Measurements from ENCODE around the gene RPL19. TPM values are rescaled to one million over a fixed set of nuclear protein-coding genes. Genes with fewer than 3 reads are reported as not detected.
A peak's percentile ranks its signal among the peaks of the same experiment; 100 is the strongest.

RPL19 gene
- total RNA-seq: 1,000 to 10,000 TPM; 1,060 to 1,177 (median 1,099) TPM
- 1,781 TPM for polyA plus RNA-seq
- long read RNA-seq, donor 1, transcript RPL19-201 (6 exons, 737 nt): major isoform, 346 of 363 reads
- long read RNA-seq, donor 1, partial matches to known transcripts: 16 of 363 reads
- long read RNA-seq, donor 1, other reads (novel, unspliced or antisense): 0 of 363 reads
- long read RNA-seq, donor 2, transcript RPL19-201 (6 exons, 737 nt): major isoform, 332 of 350 reads
- long read RNA-seq, donor 2, partial matches to known transcripts: 15 of 350 reads
- long read RNA-seq, donor 2, other reads (novel, unspliced or antisense): 2 of 350 reads
- long read RNA-seq, donor 3, transcript RPL19-201 (6 exons, 737 nt): major isoform, 193 of 212 reads
- long read RNA-seq, donor 3, partial matches to known transcripts: 15 of 212 reads
- long read RNA-seq, donor 3, other reads (novel, unspliced or antisense): 3 of 212 reads
- long read RNA-seq, donor 4, transcript RPL19-201 (6 exons, 737 nt): major isoform, 212 of 227 reads
- long read RNA-seq, donor 4, partial matches to known transcripts: 13 of 227 reads
- long read RNA-seq, donor 4, other reads (novel, unspliced or antisense): 2 of 227 reads

- Histone ChIP-seq H3K9me3 (ENCODE audit: control insufficient read depth, low read length) (no peaks in the 10 kb centered on the region), H3K27me3 (ENCODE audit: control insufficient read depth, insufficient read depth) (no peaks in the 10 kb centered on the region), H3K27ac (ENCODE audit: low read length) (peak within 1 kb of the TSS; percentile 87), H3K4me1 (ENCODE audit: control insufficient read depth, insufficient read depth, low read length) (peaks cover 3% of the 10 kb centered on the region), H3K4me3 (ENCODE audit: low read length) (peak within 1 kb of the TSS; percentile 96)
- WGBS: under 1% methylated on average over 52 of the region's 52 CpGs
- intact Hi-C loops (cut with DNase I): loop anchor here in 1 of 4 donors (10.0 kb wide), 1 partner anchor 55 kb away; no protein-coding TSS in a partner anchor
- peak; percentile 75 for ATAC-seq
- peak; percentile 78 to 91 (median 91) for DNase-seq
Observed at GRCh38 chr17:39200070-39200879, at the start of gene RPL19. RPL19 (plus strand) TSS chr17:39200283; CDS start chr17:39200345, 62 bp downstream.

- ATAC-seq: no peak
- WGBS: 29% methylated on average over 5 of the region's 5 CpGs
Observed at GRCh38 chr17:39150795-39151149, 49.3 kb upstream of the RPL19 start.

GRCh38 chr17:39151150-39151942 lies 48.7 kb upstream of the RPL19 start, which contains the start of gene PLXDC1:
PLXDC1 (minus strand) TSS chr17:39151637; CDS start chr17:39151437, 200 bp downstream.
- intact Hi-C loops (cut with DNase I): loop anchor here (5.0 kb wide), 3 partner anchors 69 to 169 kb away; no protein-coding TSS in a partner anchor
- no peak for ATAC-seq
- Histone ChIP-seq H3K27ac (ENCODE audit: low read length) (no peak within 1 kb of the TSS), H3K27me3 (ENCODE audit: control insufficient read depth, insufficient read depth) (no peaks in the 10 kb centered on the region), H3K9me3 (ENCODE audit: control insufficient read depth, low read length) (no peaks in the 10 kb centered on the region), H3K4me3 (ENCODE audit: low read length) (peak within 1 kb of the TSS; percentile 89), H3K4me1 (ENCODE audit: control insufficient read depth, insufficient read depth, low read length) (peaks cover 5% of the 10 kb centered on the region)
- peak; percentile 34 to 71 (median 70) for DNase-seq
- 1% methylated on average over 68 of the region's 68 CpGs for WGBS

More at GRCh38 chr17:39150795-39151149, 49.3 kb upstream of the RPL19 start:
- intact Hi-C loops (cut with DNase I): loop anchor here (5.0 kb wide), 3 partner anchors 68 to 168 kb away; no protein-coding TSS in a partner anchor
- no peaks in the 10 kb centered on the region for H3K27me3 ChIP-seq (ENCODE audit: control insufficient read depth, insufficient read depth)
- peaks cover 5% of the 10 kb centered on the region for H3K4me1 ChIP-seq (ENCODE audit: control insufficient read depth, insufficient read depth, low read length)
- peak overlapping the region; percentile 54 for H3K4me3 ChIP-seq (ENCODE audit: low read length)
- H3K27ac ChIP-seq (ENCODE audit: low read length): no peak overlapping the region
- DNase-seq: no peak
- H3K9me3 ChIP-seq (ENCODE audit: control insufficient read depth, low read length): no peaks in the 10 kb centered on the region

GRCh38 chr17:39151943-39152818 lies 47.9 kb upstream of the RPL19 start:
- Histone ChIP-seq H3K4me1 (ENCODE audit: control insufficient read depth, insufficient read depth, low read length) (peaks cover 5% of the 10 kb centered on the region), H3K27me3 (ENCODE audit: control insufficient read depth, insufficient read depth) (no peaks in the 10 kb centered on the region), H3K27ac (ENCODE audit: low read length) (no peak overlapping the region), H3K9me3 (ENCODE audit: control insufficient read depth, low read length) (no peaks in the 10 kb centered on the region), H3K4me3 (ENCODE audit: low read length) (peak overlapping the region; percentile 89)
- intact Hi-C loops (cut with DNase I): loop anchor here (1.0 to 5.0 kb wide), 5 partner anchors 70 to 170 kb away; no protein-coding TSS in a partner anchor
- ATAC-seq: peak; percentile 0 to 10
- WGBS: 13% methylated on average over 25 of the region's 25 CpGs
- peak; percentile 48 to 65 (median 64) for DNase-seq

GRCh38 chr17:39153599-39154051 lies 46.5 kb upstream of the RPL19 start:
- intact Hi-C loops (cut with DNase I): loop anchor here (2.0 to 5.0 kb wide), 4 partner anchors 71 to 171 kb away; no protein-coding TSS in a partner anchor
- Histone ChIP-seq H3K27ac (ENCODE audit: low read length) (peak overlapping the region; percentile 77), H3K4me3 (ENCODE audit: low read length) (peak overlapping the region; percentile 89), H3K4me1 (ENCODE audit: control insufficient read depth, insufficient read depth, low read length) (peaks cover 5% of the 10 kb centered on the region), H3K9me3 (ENCODE audit: control insufficient read depth, low read length) (no peaks in the 10 kb centered on the region), H3K27me3 (ENCODE audit: control insufficient read depth, insufficient read depth) (no peaks in the 10 kb centered on the region)
- DNase-seq (peak; percentile 85 to 97 (median 94)), ATAC-seq (peak; percentile 87 to 89)
- WGBS: under 1% methylated on average over 16 of the region's 16 CpGs

GRCh38 chr17:39155654-39156053 lies 44.4 kb upstream of the RPL19 start:
- DNase-seq (no peak), ATAC-seq (no peak)
- H3K27me3 ChIP-seq (ENCODE audit: control insufficient read depth, insufficient read depth): no peaks in the 10 kb centered on the region
- intact Hi-C loops (cut with DNase I): no loop called here
- H3K27ac ChIP-seq (ENCODE audit: low read length): no peak overlapping the region
- H3K4me1 ChIP-seq (ENCODE audit: control insufficient read depth, insufficient read depth, low read length): peaks cover 5% of the 10 kb centered on the region
- WGBS: 42% methylated on average over 2 of the region's 2 CpGs
- no peaks in the 10 kb centered on the region for H3K9me3 ChIP-seq (ENCODE audit: control insufficient read depth, low read length)
- H3K4me3 ChIP-seq (ENCODE audit: low read length): no peak overlapping the region

GRCh38 chr17:39156491-39156890 lies 43.6 kb upstream of the RPL19 start:
- H3K27ac ChIP-seq (ENCODE audit: low read length): no peak overlapping the region
- no peaks in the 10 kb centered on the region for H3K27me3 ChIP-seq (ENCODE audit: control insufficient read depth, insufficient read depth)
- ATAC-seq (no peak), DNase-seq (peak in 1 of 3 donors; percentile 4)
- intact Hi-C loops (cut with DNase I): no loop called here
- no peak overlapping the region for H3K4me3 ChIP-seq (ENCODE audit: low read length)
- H3K4me1 ChIP-seq (ENCODE audit: control insufficient read depth, insufficient read depth, low read length): peaks cover 5% of the 10 kb centered on the region
- WGBS: 66% methylated on average over 7 of the region's 7 CpGs
- H3K9me3 ChIP-seq (ENCODE audit: control insufficient read depth, low read length): no peaks in the 10 kb centered on the region

- WGBS: 92% methylated on average over 2 of the region's 2 CpGs
- Histone ChIP-seq H3K4me1 (ENCODE audit: control insufficient read depth, insufficient read depth, low read length) (no peaks in the 10 kb centered on the region), H3K27ac (ENCODE audit: low read length) (no peak overlapping the region), H3K9me3 (ENCODE audit: control insufficient read depth, low read length) (no peaks in the 10 kb centered on the region), H3K4me3 (ENCODE audit: low read length) (no peak overlapping the region), H3K27me3 (ENCODE audit: control insufficient read depth, insufficient read depth) (no peaks in the 10 kb centered on the region)
- no peak for ATAC-seq
- intact Hi-C loops (cut with DNase I): no loop called here
- peak in 1 of 3 donors; percentile 39 for DNase-seq
Observed at GRCh38 chr17:39158623-39159022, 41.5 kb upstream of the RPL19 start.

- DNase-seq (no peak), ATAC-seq (no peak)
- Histone ChIP-seq H3K27me3 (ENCODE audit: control insufficient read depth, insufficient read depth) (no peaks in the 10 kb centered on the region), H3K27ac (ENCODE audit: low read length) (no peak overlapping the region), H3K4me1 (ENCODE audit: control insufficient read depth, insufficient read depth, low read length) (no peaks in the 10 kb centered on the region), H3K4me3 (ENCODE audit: low read length) (no peak overlapping the region), H3K9me3 (ENCODE audit: control insufficient read depth, low read length) (no peaks in the 10 kb centered on the region)
- WGBS: 71% methylated on average over 2 of the region's 2 CpGs
- intact Hi-C loops (cut with DNase I): loop anchor here in 1 of 4 donors (10.0 kb wide), 1 partner anchor 73 kb away; no protein-coding TSS in a partner anchor
Observed at GRCh38 chr17:39161962-39162361, 38.1 kb upstream of the RPL19 start.

Data from right cardiac atrium (tissue), 5 donors.